GM21619 (cell line): ENCODE data around the gene TREX2.

Experiments used
- ATAC-seq: cut with Tn5 transposase; IDR thresholded peaks from one replicate; pipeline ENCODE4 v1.9.1; 2021; ENCODE audit not compliant: unreplicated experiment

TREX2 gene

GRCh38 chrX:153440556-153441135 lies 5.2 kb downstream of the TREX2 start:
- ATAC-seq, result no peak

GRCh38 chrX:153439977-153440376 lies 5.9 kb downstream of the TREX2 start:
- ATAC-seq, result no peak

GRCh38 chrX:153438532-153438931 lies 7.3 kb downstream of the TREX2 start:
- ATAC-seq, result no peak

GRCh38 chrX:153435845-153436244 lies 10.0 kb downstream of the TREX2 start:
- no peak for ATAC-seq

- ATAC-seq, result no peak
Observed at GRCh38 chrX:153434801-153435200, 11.1 kb downstream of the TREX2 start.

- ATAC-seq, result no peak
Observed at GRCh38 chrX:153433781-153434285, 12.0 kb downstream of the TREX2 start.

GRCh38 chrX:153433161-153433680 lies 12.6 kb downstream of the TREX2 start:
- ATAC-seq, result no peak

GRCh38 chrX:153430796-153431195 lies 15.1 kb downstream of the TREX2 start:
- no peak for ATAC-seq

- no peak for ATAC-seq
Observed at GRCh38 chrX:153426204-153426603, 19.7 kb downstream of the TREX2 start.

GRCh38 chrX:153423652-153424051 lies 22.2 kb downstream of the TREX2 start:
- ATAC-seq, result no peak

- no peak for ATAC-seq
Observed at GRCh38 chrX:153421856-153422255, 24.0 kb downstream of the TREX2 start.

- ATAC-seq, result no peak
Observed at GRCh38 chrX:153420851-153421599, 24.8 kb downstream of the TREX2 start.

GRCh38 chrX:153417637-153418036 lies 28.2 kb downstream of the TREX2 start:
- no peak for ATAC-seq

GRCh38 chrX:153416781-153417450 lies 28.9 kb downstream of the TREX2 start:
- no peak for ATAC-seq

GRCh38 chrX:153414856-153415510 lies 30.9 kb downstream of the TREX2 start:
- no peak for ATAC-seq

- no peak for ATAC-seq
Observed at GRCh38 chrX:153413731-153414130, 32.1 kb downstream of the TREX2 start.

- ATAC-seq, result no peak
Observed at GRCh38 chrX:153412746-153413720, 32.8 kb downstream of the TREX2 start.

- no peak for ATAC-seq
Observed at GRCh38 chrX:153411988-153412574, 33.8 kb downstream of the TREX2 start.

GRCh38 chrX:153411255-153411987 lies 34.4 kb downstream of the TREX2 start, which contains the start of gene ZFP92:
Gene ZFP92, plus strand, starts transcription at chrX:153411472. Its CDS starts 6,851 bp downstream, at chrX:153418323.
- peak; percentile 71 for ATAC-seq
